ENCODE data around the gene WNT1.

WNT1 gene

DNA sequence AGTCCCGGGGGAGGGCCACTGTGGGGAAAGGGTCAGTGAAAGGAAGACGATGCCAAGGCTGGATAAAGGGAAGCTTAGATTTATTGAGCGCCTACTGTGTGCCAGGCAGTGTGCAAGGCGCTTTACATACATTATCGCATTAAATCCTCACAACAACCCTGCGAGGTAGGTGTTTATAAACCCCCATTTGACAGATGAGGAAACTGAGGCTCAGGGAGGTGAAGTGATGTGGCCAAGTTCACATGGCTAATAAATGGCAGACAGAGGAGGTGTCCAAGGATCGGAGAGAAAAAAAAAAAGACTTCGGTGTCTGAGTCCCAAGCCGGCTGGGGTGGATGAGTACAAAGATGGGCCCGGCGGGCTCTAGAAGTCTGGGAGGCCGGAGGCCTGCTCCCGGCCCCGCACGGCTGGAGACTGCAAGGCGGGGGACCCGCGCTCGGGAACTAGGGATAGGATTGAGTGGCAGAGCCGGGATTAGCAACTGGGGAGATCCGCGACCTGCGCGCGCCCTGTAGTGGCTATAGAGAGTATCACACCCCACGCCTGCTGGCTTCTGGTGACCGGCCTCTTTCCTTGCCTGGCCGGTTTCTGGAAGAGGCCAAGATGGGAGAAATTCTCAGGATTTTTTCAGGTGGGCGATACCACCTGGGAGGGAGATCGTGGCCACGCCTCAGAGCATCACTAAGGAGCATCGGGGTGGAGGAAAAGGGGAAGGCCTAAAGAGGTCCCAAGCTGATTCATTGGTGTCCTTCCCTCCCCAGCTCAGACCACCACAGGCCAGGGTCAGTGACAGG lies 17.2 kb downstream of the WNT1 start:
- no peak overlapping the region for H3K4me3 ChIP-seq (ENCODE audit: low read length in 2 of 2)

DNA sequence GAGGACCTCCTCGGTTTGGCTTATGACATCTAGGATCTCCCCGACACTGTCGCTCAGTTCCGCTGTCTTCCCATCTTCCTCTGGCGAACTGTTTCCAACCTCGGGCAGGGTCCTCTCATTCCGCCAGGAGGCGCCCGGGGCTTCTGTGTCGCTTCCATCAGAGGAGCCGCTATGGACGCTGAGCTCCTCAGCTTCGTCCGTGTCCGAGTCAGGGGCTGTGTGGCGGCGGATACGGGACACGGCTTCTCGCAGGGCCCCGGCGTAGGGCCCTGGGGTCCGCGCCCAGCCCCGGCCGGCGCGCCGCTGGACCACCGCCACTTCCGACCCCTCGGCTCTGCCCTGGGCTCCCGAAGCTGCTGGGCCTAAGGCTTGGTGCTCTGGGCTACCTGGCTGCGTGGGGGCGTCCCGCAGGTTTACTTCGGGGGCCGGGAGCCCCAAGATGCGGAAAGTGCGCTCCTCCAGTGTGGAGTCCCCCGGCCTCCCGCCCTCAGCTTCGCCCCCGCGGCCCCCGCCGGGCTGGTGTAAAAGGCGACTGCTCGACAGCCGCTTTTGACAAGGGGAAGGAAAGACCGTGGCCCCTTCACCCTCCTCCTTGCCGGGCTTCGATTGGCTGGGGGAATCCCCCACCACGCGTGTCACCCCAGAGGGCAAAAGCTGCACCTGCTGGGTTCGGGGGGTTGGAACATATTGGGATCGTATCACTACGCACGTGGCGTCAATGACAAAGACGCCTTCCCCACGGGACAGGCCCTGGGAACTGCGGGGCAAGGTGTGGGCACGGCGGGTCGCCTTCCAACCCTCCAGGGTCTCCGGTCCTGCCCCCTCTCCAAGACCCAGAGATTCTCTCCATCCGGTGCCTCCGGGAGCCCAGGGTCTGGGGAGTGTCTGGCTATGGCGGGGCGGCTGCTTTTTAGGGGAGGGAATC lies 18.9 kb downstream of the WNT1 start:
- Histone ChIP-seq H3K4me3 (ENCODE audit: low read length in 2 of 2) (peak overlapping the region; percentile 48 to 70), H3K9ac (ENCODE audit: low read depth, low read length, poor library complexity) (no peak overlapping the region), H2BK5ac (ENCODE audit: low read length) (no peak overlapping the region), H3K27ac (replicated peaks; ENCODE audit: low read length) (no peak overlapping the region), H3K36me3 (replicated peaks in 1 of 2; ENCODE audit: control insufficient read depth in 2 of 2, insufficient read depth in 2 of 2, low read length in 2 of 2) (peaks cover 3 to 10% of the 10 kb centered on the region in 2 donors), H3K4me2 (ENCODE audit: insufficient read depth, low read length, poor library complexity, severe bottlenecking) (peak overlapping the region; percentile 66), H3K79me1 (ENCODE audit: low read depth, low read length) (no peaks in the 10 kb centered on the region), H4K91ac (ENCODE audit: low read depth, low read length, poor library complexity) (no peak overlapping the region), H3K4me1 (ENCODE audit: control insufficient read depth in 2 of 2, insufficient read depth in 1 of 2, low read depth in 1 of 2, low read length in 2 of 2) (peaks cover 13 to 18% of the 10 kb centered on the region in 2 donors), H4K8ac (ENCODE audit: low read depth, low read length) (no peak overlapping the region), H3K9me3 (replicated peaks in 1 of 2; ENCODE audit: control insufficient read depth in 2 of 2, insufficient read depth in 1 of 2, low read depth in 1 of 2, low read length in 2 of 2) (no peaks in the 10 kb centered on the region), H3K18ac (ENCODE audit: low read length) (peak overlapping the region; percentile 80), H2AFZ (ENCODE audit: low read length) (peak overlapping the region; percentile 99), H3K23ac (ENCODE audit: low read depth, low read length, poor library complexity) (peak overlapping the region; percentile 90), H2BK12ac (ENCODE audit: low read length) (no peak overlapping the region), H2BK120ac (ENCODE audit: low read depth, low read length) (no peak overlapping the region), H3K14ac (ENCODE audit: low read length) (no peak overlapping the region), H2AK5ac (ENCODE audit: low read depth, low read length) (peak overlapping the region; percentile 54), H3K4ac (ENCODE audit: low read length) (no peak overlapping the region), H3K27me3 (ENCODE audit: control insufficient read depth in 3 of 3, insufficient read depth in 3 of 3, low read depth in 1 of 3, low read length in 3 of 3) (peaks cover 50 to 87% (median 54%) of the 10 kb centered on the region in 3 experiments), H2BK15ac (ENCODE audit: low read length) (peak overlapping the region; percentile 13)
- DNase-seq (ENCODE audit: low spot score): no peak
- no CpG with 5 or more reads among the region's 71 CpGs for WGBS, 2 donors (ENCODE audit: extremely low coverage in 2 of 2, insufficient read length in 2 of 2, insufficient replicate concordance in 1 of 2)

More for the DNA sequence above, 17.2 kb downstream of the WNT1 start:
- Histone ChIP-seq H3K9me3 (replicated peaks in 1 of 2; ENCODE audit: control insufficient read depth in 2 of 2, insufficient read depth in 1 of 2, low read depth in 1 of 2, low read length in 2 of 2) (no peaks in the 10 kb centered on the region), H3K4ac (ENCODE audit: low read length) (no peak overlapping the region), H2BK120ac (ENCODE audit: low read depth, low read length) (no peak overlapping the region), H3K4me1 (ENCODE audit: control insufficient read depth in 2 of 2, insufficient read depth in 1 of 2, low read depth in 1 of 2, low read length in 2 of 2) (peaks cover 12 to 22% of the 10 kb centered on the region in 2 donors), H3K18ac (ENCODE audit: low read length) (no peak overlapping the region), H3K27me3 (ENCODE audit: control insufficient read depth in 3 of 3, insufficient read depth in 3 of 3, low read depth in 1 of 3, low read length in 3 of 3) (peaks cover 53 to 87% (median 59%) of the 10 kb centered on the region in 3 experiments), H3K4me2 (ENCODE audit: insufficient read depth, low read length, poor library complexity, severe bottlenecking) (no peak overlapping the region), H3K23ac (ENCODE audit: low read depth, low read length, poor library complexity) (peak overlapping the region; percentile 5), H3K14ac (ENCODE audit: low read length) (no peak overlapping the region), H4K91ac (ENCODE audit: low read depth, low read length, poor library complexity) (no peak overlapping the region), H3K9ac (ENCODE audit: low read depth, low read length, poor library complexity) (no peak overlapping the region), H2BK5ac (ENCODE audit: low read length) (no peak overlapping the region), H2BK15ac (ENCODE audit: low read length) (no peak overlapping the region), H3K36me3 (replicated peaks in 1 of 2; ENCODE audit: control insufficient read depth in 2 of 2, insufficient read depth in 2 of 2, low read length in 2 of 2) (no peaks in the 10 kb centered on the region), H4K8ac (ENCODE audit: low read depth, low read length) (no peak overlapping the region), H3K79me1 (ENCODE audit: low read depth, low read length) (no peaks in the 10 kb centered on the region), H3K27ac (replicated peaks; ENCODE audit: low read length) (no peak overlapping the region), H2BK12ac (ENCODE audit: low read length) (no peak overlapping the region), H2AK5ac (ENCODE audit: low read depth, low read length) (no peak overlapping the region), H2AFZ (ENCODE audit: low read length) (peak overlapping the region; percentile 72)
- peak; percentile 74 for DNase-seq (ENCODE audit: low spot score)
- no CpG with 5 or more reads among the region's 32 CpGs for WGBS, 2 donors (ENCODE audit: extremely low coverage in 2 of 2, insufficient read length in 2 of 2, insufficient replicate concordance in 1 of 2)

DNA sequence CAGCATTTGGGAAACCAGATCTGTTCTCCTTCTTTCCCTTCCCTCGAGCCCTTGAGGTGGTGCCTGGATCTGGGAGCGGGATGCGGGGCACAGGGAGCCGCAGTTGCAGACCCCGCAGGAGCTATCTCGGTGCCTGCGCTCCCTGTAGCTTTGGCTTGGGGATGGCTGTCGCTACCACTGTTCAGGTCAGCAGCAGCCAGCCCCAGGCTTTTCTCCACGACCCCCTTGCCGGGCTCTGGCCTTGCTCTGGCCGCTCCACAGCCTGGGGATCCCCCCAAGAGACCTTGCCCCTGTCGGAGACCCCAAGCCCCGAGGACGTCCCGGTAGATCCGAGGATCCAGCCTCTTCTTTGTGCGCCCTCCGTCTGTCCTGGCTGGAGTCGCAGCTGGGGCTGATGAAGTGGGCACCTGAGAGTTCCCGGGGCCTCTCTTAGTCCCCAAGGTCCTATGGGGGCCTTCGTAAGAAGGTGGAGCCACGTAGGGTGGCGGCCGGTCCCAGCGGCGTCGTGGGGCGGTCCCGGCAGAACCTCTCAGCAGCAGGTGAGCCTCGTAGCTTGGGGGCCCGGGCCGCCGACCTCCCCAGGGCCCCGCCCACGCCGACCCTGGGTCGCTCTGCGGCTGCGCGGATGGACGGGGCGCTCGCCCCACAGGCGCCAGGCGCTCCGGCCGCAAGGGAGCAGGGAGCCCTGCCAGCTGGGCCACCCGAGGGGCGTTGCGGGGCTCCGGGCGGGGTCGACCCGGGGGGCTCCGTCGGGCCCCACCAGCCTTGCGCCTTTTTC lies 19.8 kb downstream of the WNT1 start:
- H3K4me3 ChIP-seq (ENCODE audit: low read length in 2 of 2): peak overlapping the region in 1 of 2 donors; percentile 65
- no peaks in the 10 kb centered on the region for H3K79me1 ChIP-seq (ENCODE audit: low read depth, low read length)
- peaks cover 48 to 84% (median 53%) of the 10 kb centered on the region in 3 experiments for H3K27me3 ChIP-seq (ENCODE audit: control insufficient read depth in 3 of 3, insufficient read depth in 3 of 3, low read depth in 1 of 3, low read length in 3 of 3)
- H2BK120ac ChIP-seq (ENCODE audit: low read depth, low read length): no peak overlapping the region
- peak overlapping the region; percentile 62 for H3K18ac ChIP-seq (ENCODE audit: low read length)
- peaks cover 13 to 18% of the 10 kb centered on the region in 2 donors for H3K4me1 ChIP-seq (ENCODE audit: control insufficient read depth in 2 of 2, insufficient read depth in 1 of 2, low read depth in 1 of 2, low read length in 2 of 2)
- H3K9ac ChIP-seq (ENCODE audit: low read depth, low read length, poor library complexity): no peak overlapping the region
- H4K91ac ChIP-seq (ENCODE audit: low read depth, low read length, poor library complexity): no peak overlapping the region
- no CpG with 5 or more reads among the region's 57 CpGs for WGBS, 2 donors (ENCODE audit: extremely low coverage in 2 of 2, insufficient read length in 2 of 2, insufficient replicate concordance in 1 of 2)
- H3K27ac ChIP-seq (replicated peaks; ENCODE audit: low read length): no peak overlapping the region
- no peak overlapping the region for H2BK5ac ChIP-seq (ENCODE audit: low read length)
- H3K14ac ChIP-seq (ENCODE audit: low read length): no peak overlapping the region
- no peaks in the 10 kb centered on the region for H3K9me3 ChIP-seq (replicated peaks in 1 of 2; ENCODE audit: control insufficient read depth in 2 of 2, insufficient read depth in 1 of 2, low read depth in 1 of 2, low read length in 2 of 2)
- no peak overlapping the region for H2BK15ac ChIP-seq (ENCODE audit: low read length)
- H3K23ac ChIP-seq (ENCODE audit: low read depth, low read length, poor library complexity): peak overlapping the region; percentile 45
- H2AK5ac ChIP-seq (ENCODE audit: low read depth, low read length): peak overlapping the region; percentile 22
- peak overlapping the region; percentile 37 for H3K4me2 ChIP-seq (ENCODE audit: insufficient read depth, low read length, poor library complexity, severe bottlenecking)
- H4K8ac ChIP-seq (ENCODE audit: low read depth, low read length): no peak overlapping the region
- no peak overlapping the region for H3K4ac ChIP-seq (ENCODE audit: low read length)
- H3K36me3 ChIP-seq (replicated peaks in 1 of 2; ENCODE audit: control insufficient read depth in 2 of 2, insufficient read depth in 2 of 2, low read length in 2 of 2): peaks cover 3 to 16% of the 10 kb centered on the region in 2 donors
- H2BK12ac ChIP-seq (ENCODE audit: low read length): no peak overlapping the region
- H2AFZ ChIP-seq (ENCODE audit: low read length): peak overlapping the region; percentile 99
- no peak for DNase-seq (ENCODE audit: low spot score)

Data from neuronal stem cell (in vitro differentiated cells).